EL (cell line): ENCODE measurements around the gene NTSR2.

ENCODE experiments used
- DNase-seq: peaks from one replicate; pipeline ENCODE4 v3.0.0-alpha.2; 2016

NTSR2 gene, protein sequence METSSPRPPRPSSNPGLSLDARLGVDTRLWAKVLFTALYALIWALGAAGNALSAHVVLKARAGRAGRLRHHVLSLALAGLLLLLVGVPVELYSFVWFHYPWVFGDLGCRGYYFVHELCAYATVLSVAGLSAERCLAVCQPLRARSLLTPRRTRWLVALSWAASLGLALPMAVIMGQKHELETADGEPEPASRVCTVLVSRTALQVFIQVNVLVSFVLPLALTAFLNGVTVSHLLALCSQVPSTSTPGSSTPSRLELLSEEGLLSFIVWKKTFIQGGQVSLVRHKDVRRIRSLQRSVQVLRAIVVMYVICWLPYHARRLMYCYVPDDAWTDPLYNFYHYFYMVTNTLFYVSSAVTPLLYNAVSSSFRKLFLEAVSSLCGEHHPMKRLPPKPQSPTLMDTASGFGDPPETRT

DNA sequence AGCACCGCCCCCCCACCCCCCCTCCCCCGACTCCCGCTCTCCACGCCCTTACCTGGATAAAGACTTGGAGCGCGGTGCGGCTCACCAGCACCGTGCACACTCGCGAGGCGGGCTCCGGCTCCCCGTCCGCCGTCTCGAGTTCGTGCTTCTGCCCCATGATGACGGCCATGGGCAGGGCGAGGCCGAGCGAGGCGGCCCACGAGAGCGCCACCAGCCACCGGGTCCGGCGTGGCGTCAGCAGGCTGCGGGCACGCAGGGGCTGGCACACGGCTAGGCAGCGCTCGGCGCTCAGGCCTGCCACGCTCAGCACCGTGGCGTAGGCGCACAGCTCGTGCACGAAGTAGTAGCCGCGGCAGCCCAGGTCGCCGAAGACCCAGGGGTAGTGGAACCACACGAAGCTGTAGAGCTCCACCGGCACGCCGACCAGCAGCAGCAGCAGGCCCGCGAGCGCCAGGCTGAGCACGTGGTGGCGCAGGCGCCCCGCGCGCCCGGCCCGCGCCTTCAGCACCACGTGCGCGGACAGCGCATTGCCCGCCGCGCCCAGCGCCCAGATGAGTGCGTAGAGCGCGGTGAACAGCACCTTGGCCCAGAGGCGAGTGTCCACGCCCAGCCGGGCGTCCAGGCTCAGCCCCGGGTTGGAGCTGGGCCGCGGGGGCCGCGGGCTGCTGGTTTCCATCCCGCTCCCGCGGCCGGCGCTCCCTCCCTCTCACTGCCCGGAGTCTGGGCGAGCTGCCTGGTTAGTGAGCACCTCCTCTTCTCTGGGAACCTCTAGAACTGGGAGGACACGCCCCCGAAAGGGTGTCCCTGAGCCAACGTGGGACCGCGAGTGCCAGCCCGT is at the start of gene NTSR2:
TSS of gene NTSR2 (minus strand) at position 742 of the 838 bp plus-strand sequence. CDS start at position 676, 66 bp downstream.
- peak; percentile 30 for DNase-seq

GRCh38 chr2:11719230-11719977 is 49.4 kb upstream of the NTSR2 start:
- DNase-seq: no peak

- no peak for DNase-seq
Observed at GRCh38 chr2:11718606-11719005, 48.6 kb upstream of the NTSR2 start.

GRCh38 chr2:11717623-11718022 is 47.6 kb upstream of the NTSR2 start:
- no peak for DNase-seq

DNA sequence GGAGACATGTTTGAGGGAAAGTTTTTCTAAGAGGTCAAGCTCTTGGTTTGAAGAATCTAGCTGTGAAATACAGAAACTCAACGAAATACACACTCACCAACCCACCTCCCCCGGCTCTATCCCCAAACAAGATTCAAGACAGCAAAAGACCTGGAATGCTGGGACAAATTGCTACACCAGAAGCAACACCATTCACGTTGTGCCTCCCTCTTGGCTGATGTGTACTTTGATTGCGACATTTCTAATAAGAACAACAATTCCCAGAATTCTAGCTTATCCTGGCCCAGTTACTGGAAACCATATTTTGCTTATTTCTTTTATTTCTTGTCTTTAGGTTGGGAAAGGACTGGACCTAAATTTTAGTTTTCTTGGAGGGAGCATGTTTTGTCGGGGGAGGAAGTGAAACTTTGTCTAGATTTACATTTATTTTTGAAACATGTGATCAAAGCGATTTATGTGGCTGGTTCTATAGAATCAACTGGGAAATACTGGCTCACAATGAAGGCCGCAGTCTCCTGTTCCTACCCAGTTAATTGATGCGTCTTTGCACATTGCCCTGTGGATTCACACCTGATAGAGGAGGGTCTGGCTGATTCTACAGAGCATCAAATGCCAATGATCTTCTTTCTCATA is 46.8 kb upstream of the NTSR2 start:
- no peak for DNase-seq

- no peak for DNase-seq
Observed at GRCh38 chr2:11715987-11716652, 46.1 kb upstream of the NTSR2 start.

DNA sequence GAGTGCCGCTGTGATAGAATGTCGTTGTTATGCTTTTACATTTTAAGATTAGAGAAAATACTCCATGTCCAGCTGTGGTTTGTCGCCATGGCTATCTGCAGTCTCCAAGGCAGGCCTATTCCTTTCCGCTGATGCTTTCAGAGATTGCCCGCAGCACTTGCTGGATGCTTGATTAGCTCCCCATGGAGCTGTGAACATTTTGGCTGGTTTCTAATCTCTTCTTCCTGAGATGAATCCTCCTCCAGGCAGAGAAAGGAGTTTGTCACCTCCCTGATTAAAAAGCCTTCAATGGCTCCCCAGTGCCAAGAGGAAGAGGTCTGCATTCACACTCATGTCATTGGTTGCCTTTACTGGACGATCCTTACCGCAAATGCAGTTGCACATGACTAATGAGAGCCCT is 43.8 kb upstream of the NTSR2 start:
- no peak for DNase-seq

DNA sequence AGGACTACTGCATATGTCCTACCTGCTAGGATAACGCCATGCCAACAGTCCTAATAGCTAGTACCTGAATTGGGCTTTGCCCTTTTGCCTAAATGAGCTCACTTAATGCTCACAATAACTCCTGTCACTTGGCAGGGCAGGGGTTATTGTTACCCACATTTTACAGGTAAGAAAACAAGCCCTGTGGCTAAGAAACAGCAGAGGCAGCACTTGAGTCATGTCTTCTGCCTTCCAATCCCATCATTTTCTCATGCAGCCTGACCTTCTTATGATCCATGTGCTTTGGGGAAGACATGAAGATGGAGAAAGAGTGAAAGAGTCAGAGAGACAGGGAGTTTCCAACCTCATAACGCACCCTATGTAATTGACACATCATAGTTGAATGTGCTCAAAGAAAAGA is 42.9 kb upstream of the NTSR2 start:
- DNase-seq: no peak

GRCh38 chr2:11711751-11712150 is 41.8 kb upstream of the NTSR2 start:
- no peak for DNase-seq

- DNase-seq: no peak
Observed at GRCh38 chr2:11711354-11711716, 41.3 kb upstream of the NTSR2 start.

DNA sequence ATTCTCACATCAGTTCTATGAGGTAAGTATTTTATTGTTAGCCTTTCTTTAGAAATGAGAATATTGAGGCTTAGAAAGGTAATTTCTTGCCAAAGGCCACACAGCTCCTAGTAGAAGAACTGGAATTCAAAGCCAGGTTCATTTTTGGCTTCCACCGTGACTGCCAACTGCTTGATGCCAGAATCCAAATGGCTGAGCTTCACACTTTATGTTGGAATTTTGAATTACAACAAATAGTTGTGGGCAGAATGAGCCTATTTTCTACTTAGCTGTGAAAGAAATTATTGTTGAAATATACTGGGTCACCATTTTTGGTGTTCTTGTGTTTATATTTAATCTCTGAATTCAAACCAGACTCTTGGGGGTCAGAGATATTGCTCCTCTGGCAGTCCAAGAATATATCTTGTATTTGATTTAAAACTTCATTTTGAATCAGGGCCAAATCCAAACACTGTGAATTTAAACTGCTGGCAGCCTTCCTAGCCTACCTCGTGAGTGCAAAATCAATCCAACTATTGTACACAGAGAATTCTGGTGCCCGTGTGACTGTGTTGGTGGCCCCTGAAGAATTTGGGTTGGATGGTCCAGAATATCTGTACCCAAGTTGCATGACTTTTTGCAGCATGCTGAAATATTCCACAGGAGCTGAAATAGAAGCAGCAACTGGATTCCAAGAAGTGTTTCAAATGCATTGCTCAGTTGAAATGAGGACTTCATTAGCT is 40.8 kb upstream of the NTSR2 start:
- no peak for DNase-seq

- peak; percentile 71 for DNase-seq
Observed at GRCh38 chr2:11710210-11710609, 40.2 kb upstream of the NTSR2 start.

- DNase-seq: no peak
Observed at GRCh38 chr2:11709293-11709692, 39.3 kb upstream of the NTSR2 start.

DNA sequence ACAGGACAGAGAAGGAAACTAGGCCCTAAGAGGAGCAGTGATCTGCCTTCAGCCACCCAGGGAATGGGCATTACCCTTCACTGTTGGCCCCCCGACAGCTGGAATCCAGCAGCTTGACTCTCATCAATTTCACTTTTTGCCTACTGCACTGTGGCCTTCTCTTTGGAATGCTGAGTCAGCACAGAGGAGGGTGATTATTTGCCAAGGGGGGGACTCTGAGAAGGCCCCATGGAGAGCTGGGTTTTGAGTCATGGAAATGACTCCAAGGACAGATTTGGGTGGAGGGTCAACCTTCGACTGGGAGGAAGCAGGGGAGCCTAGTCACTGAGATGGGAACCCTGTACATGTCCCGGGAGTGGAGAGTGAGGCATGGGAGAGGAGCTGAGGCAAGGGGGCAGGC is 38.1 kb upstream of the NTSR2 start:
- DNase-seq: no peak

DNA sequence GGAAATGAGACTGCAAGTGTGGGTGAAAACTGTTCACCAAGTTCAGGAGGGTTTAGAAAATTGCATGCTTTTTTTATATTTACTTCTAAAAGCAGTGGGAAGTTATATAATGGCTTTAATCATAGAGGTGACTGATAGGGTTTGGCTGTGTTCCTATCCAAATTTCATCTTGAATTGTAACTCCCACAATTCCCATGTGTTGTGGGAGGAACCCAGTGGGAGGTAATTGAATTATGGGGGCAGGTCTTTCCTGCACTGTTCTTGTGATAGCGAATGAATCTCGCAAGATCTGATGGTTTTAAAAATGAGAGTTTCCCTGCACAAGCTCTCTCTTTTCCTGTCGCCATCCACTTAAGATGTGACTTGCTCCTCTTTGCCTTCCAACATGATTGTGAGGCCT is 35.7 kb upstream of the NTSR2 start:
- no peak for DNase-seq

GRCh38 chr2:11705063-11705462 is 35.1 kb upstream of the NTSR2 start:
- DNase-seq: no peak

DNA sequence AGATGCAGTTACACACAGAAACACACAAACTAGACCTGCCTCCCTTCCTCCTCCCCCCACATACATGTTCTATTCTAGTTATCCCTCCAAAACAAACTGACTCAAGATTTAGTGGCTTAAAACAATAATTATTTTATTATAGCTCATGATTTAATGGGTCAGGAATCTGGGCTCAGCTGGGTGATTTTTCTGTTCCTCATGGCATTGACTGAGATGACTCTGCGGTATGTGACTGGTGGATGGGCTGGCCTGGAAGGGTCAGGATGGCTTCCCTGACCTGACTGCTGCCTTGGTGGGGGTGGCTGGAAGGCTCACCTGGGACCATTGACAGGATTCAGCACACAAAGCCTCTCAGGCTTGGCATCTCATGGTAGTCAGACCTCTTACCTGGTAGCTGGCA is 33.7 kb upstream of the NTSR2 start:
- peak; percentile 78 for DNase-seq

DNA sequence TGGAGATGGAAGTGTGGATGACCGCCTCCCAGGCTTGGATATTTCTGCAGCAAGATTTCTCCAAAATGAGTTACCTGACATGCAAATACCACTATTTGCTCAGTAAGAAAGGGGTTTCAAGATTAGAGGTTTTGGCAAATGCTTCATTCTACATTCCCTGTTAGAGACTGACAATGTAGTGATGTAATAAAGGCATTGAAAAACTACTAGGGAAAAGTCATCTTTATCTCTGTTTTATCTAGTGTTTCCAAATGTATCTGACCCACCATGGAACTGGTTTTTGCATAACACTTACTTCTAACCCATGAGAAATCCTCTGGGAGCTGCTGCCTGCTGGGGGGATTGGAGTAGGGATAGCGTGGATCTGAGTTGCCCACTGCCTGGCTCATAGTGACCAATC is 33.0 kb upstream of the NTSR2 start:
- DNase-seq: no peak

DNA sequence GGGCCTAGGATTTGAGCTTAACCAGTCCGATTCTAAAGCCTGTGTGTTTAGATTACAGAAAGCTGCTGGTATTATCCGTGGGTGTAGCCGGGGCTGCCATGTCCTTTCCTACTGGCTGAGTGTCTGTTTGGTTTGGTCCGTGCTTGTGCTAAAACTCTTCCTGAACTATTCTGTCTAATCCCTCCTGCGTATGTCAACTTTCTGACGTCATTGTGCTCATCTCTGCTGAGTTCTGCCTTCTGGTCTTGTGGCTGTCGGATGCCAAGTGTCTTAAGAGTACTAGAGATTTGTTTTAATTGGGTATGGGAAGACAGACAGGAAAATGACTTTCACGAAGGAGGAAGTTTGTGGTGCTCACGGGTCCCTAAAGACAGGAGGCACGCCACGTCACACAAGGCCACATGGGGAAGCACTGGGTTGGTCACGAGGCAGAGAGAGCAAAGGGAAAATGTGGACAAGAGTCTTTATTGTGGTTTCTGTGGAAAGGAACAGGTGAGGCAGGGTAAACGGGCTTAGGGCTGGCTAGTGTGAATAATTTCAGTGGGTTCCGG is 31.8 kb upstream of the NTSR2 start:
- DNase-seq: no peak

DNA sequence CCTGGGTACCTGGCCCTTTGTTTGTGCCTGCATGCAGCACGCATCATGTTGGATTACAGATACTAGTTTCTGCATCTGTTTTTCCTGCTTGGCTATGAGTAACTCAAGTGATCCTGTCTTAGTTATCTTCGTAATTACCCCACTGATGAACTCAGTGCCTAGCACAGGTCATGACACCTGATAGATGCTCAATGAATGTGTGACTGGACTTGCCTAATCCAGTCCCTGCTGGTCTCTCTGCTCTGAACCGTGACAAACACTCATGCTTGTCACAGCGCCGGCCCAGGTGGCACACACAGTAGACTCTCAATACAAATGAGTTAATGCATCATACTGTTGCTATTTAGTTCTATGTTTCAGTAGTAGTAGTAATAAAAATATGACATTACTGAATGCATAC is 31.2 kb upstream of the NTSR2 start:
- DNase-seq: no peak
